ENCODE data around the gene TRDN.

TRDN gene

DNA sequence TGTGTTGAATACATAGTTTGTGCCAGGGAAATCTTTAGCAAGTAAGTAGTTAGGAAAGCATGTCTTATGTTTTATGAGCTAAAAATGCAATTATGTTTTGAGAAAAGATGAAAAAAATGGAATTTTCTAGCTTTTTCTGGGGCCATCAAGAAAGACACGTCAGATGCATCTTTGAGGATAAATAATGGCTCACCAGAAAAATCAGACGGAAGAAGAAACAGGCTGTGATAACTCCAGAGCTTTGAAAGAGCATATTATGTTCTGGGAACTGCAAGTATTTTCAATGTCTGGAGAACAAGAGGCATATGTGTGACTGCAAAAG, 467.0 kb downstream of the TRDN start:
- no peak for DNase-seq (ENCODE audit: low spot score)

DNA sequence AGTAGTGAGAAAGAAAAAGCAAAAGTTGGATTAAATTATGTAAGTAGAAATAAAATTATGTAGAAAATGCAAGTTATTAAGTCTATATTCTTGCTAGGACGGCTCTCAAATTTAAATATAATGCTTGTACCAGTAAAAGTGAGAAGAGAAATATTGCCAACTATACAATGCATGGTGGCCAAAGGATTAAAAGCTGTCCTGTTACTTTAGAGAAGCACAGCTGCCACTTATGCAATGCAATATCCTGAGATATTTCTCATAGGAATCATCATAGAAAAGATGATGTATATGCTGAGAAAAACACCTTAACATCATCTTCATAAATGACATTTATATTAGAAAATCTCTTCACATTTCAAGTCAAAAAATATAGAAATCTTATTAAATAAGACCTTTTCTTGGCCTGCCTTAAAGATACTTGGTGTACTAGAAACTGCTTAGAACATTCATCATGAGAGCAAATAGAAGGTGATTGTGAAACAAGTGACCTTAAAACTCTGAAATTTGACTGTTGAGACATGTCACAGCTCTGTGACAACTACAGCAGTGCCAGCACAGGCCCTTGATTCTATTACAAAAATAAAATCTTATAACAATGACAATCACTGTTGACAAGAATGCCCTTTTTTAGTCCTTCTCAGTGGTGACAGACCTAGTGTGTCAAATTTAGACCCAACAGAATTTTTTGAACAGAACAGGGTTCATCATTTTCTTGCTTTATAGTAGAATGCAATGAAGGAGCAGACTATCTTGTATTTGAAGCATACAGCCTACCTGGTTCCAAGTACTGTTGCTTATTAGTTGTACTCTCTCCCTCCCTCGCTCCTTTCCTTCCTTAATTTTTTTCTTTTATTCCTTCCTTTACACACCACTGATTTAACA, 467.6 kb downstream of the TRDN start:
- DNase-seq (ENCODE audit: low spot score), result no peak

DNA sequence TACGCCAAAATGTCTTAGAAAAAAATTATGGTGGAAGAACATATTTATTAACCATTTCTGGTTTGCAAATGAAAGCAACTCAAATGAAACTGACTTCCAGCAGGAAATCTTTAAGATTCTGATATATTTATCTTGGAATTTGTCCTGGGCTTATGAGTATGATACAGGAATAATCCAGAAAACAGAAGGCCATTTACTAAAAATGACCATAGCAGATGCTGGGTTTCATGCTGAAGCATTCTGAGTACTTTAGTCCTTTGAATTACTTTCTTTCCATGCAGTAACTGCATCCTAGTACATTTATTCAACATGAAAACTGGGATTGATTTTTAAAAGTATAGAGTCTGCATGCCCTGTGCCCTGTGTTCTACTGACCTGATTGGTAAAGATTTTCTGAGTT, 468.3 kb downstream of the TRDN start:
- no peak for DNase-seq (ENCODE audit: low spot score)
